Activated gamma-delta T cell (primary cell): Measurements from ENCODE around the gene LAMA3.

ENCODE experiments used
- DNase-seq: peaks from one replicate; lab custom pipeline; 2025; lab: John Stamatoyannopoulos, UW

LAMA3 gene

GRCh38 chr18:24000613-24001490 lies 311.6 kb downstream of the LAMA3 start:
- DNase-seq = no peak

- no peak for DNase-seq
Observed at GRCh38 chr18:24002479-24002878, 313.2 kb downstream of the LAMA3 start.

- DNase-seq = no peak
Observed at GRCh38 chr18:24003288-24003687, 314.0 kb downstream of the LAMA3 start.

DNA sequence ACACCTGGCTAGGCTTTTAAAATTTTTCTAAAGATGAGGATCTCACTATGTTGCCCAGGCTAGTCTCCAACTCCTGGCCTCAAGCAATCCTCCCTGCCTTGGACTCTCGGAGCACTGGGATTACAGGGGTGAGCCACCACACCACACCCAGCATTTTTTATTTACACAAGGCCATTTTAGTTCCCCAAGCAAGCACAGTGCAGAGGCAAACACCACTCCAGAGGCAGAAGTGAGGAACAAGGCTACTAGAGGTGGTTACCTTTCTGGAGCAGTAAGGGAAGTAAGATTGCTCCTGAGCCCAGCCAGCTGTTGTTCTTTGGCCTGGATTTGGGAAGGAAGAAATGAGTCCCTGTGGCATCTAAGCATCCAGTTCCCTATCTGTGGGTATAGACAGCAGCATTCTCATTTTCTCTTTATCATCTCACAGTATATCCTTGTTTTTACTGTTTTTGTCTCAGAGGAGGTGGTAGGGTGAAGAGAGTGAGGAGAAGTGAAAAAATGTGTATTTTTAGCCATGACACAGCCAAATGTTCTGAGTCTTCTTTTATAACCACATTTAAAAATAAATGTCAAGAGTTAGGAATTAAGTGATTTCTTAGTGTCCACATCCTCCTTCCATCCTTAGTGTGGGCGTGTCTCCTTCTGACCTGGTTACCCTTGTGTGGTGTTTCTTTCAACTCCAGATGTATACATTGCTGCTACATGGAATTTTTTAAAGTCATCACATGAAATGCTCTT lies 314.8 kb downstream of the LAMA3 start:
- DNase-seq = no peak
